ENCODE measurements around the gene KIAA0753. TPM values are rescaled to one million over a fixed set of nuclear protein-coding genes. Genes with fewer than 3 reads are reported as not detected.

KIAA0753 gene
- total and polyA plus RNA-seq, 9 of the 15 experiments (the other 6 are each of a cell fraction or from before 2014, with no cell fraction given) = 2.0 to 9.0 (median 6.9) TPM

GRCh38 chr17:6543079-6544010, 97.2 kb downstream of the KIAA0753 start:
- FAIRE-seq (no peak), DNase-seq (ENCODE audit: extremely low read depth in 1 of 4, low spot score in 3 of 4) (no peak), ATAC-seq (no peak)
- no peaks in the 10 kb centered on the region for H4K20me1 ChIP-seq (replicated peaks; ENCODE audit: control insufficient read depth, insufficient read depth, low read length)
- H3K9ac ChIP-seq (ENCODE audit: insufficient read depth in 1 of 2, low read depth in 2 of 2, low read length in 2 of 2) = no peak overlapping the region
- H3K27ac ChIP-seq (ENCODE audit: extremely low read depth, low read depth, low read length) = no peak overlapping the region
- ChIA-PET POLR2A (no interaction called here), CTCF (ENCODE audit: low intra/inter-chr PET ratio) (no interaction called here)
- H3K9me3 ChIP-seq (replicated peaks; ENCODE audit: control insufficient read depth, insufficient read depth, low read depth, low read length) = no peaks in the 10 kb centered on the region; the same call in 1 of the 2 replicates
- H3K79me2 ChIP-seq (ENCODE audit: control insufficient read depth, insufficient read depth, low read length) = no peaks in the 10 kb centered on the region
- WGBS (ENCODE audit: insufficient coverage, low coverage, missing lambda C conversion rate) = 5% methylated on average over 13 of the region's 16 CpGs
- H2AFZ ChIP-seq (ENCODE audit: low read depth, low read length) = no peak overlapping the region
- no peaks in the 10 kb centered on the region for H3K36me3 ChIP-seq (ENCODE audit: control insufficient read depth, insufficient read depth, low read length)
- H3K4me1 ChIP-seq (replicated peaks in 1 of 2; ENCODE audit: control insufficient read depth in 2 of 2, insufficient read depth in 2 of 2, low read length in 2 of 2) = no peaks in the 10 kb centered on the region
- H3K9me1 ChIP-seq (ENCODE audit: control insufficient read depth, insufficient read depth, low read length) = no peaks in the 10 kb centered on the region
- no peak overlapping the region for H3K4me2 ChIP-seq (ENCODE audit: insufficient read depth, low read length)
- H3K27me3 ChIP-seq (ENCODE audit: control insufficient read depth in 2 of 2, insufficient read depth in 2 of 2, low read length in 2 of 2) = peaks cover 6 to 38% of the 10 kb centered on the region in 2 experiments; a peak in 4 of 5 replicates
- intact Hi-C loops (cut with micrococcal nuclease) = no loop called here
- in situ Hi-C loops (cut with MboI) = no loop called here
- H3K4me3 ChIP-seq = no peak overlapping the region
- BruUV-seq (replicated peaks) = no TSS peak
- TF ChIP-seq ZNF174 (CRISPR knock-in tag; IDR thresholded peaks at IDR 0.05) (no peak), FOXP4 (CRISPR knock-in tag; IDR thresholded peaks at IDR 0.05; ENCODE audit: borderline replicate concordance) (no peak), TEAD1 (CRISPR knock-in tag; IDR thresholded peaks at IDR 0.05) (no peak), ZNF165 (CRISPR knock-in tag; IDR thresholded peaks at IDR 0.05; ENCODE audit: borderline replicate concordance) (no peak), E2F1 (CRISPR knock-in tag; IDR thresholded peaks at IDR 0.05) (no peak), ZNF124 (CRISPR knock-in tag; IDR thresholded peaks at IDR 0.05) (no peak), CBFA2T2 (conservative IDR thresholded peaks at IDR 0.05) (no peak), ZBTB49 (CRISPR knock-in tag; IDR thresholded peaks at IDR 0.05; ENCODE audit: borderline replicate concordance) (no peak), ZNF41 (CRISPR knock-in tag; conservative IDR thresholded peaks at IDR 0.05) (no peak)
- TF ChIP-seq, protein P1, sequence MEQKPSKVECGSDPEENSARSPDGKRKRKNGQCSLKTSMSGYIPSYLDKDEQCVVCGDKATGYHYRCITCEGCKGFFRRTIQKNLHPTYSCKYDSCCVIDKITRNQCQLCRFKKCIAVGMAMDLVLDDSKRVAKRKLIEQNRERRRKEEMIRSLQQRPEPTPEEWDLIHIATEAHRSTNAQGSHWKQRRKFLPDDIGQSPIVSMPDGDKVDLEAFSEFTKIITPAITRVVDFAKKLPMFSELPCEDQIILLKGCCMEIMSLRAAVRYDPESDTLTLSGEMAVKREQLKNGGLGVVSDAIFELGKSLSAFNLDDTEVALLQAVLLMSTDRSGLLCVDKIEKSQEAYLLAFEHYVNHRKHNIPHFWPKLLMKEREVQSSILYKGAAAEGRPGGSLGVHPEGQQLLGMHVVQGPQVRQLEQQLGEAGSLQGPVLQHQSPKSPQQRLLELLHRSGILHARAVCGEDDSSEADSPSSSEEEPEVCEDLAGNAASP (IDR thresholded peaks at IDR 0.05) = no peak
- TF ChIP-seq, protein P2, sequence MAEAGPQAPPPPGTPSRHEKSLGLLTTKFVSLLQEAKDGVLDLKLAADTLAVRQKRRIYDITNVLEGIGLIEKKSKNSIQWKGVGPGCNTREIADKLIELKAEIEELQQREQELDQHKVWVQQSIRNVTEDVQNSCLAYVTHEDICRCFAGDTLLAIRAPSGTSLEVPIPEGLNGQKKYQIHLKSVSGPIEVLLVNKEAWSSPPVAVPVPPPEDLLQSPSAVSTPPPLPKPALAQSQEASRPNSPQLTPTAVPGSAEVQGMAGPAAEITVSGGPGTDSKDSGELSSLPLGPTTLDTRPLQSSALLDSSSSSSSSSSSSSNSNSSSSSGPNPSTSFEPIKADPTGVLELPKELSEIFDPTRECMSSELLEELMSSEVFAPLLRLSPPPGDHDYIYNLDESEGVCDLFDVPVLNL (CRISPR knock-in tag; IDR thresholded peaks at IDR 0.05; ENCODE audit: low read depth) = no peak
- TF ChIP-seq, protein P3, sequence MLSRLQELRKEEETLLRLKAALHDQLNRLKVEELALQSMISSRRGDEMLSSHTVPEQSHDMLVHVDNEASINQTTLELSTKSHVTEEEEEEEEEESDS (CRISPR knock-in tag; IDR thresholded peaks at IDR 0.05) = no peak

All from K562 (cell line).